GM12872 (cell line): ENCODE results near the gene ETS2.

Experiments used
- TF ChIP-seq, protein P1 (sequence below): IDR thresholded peaks from 3 replicates; pipeline ENCODE4 v1.5.1; 2011; ENCODE audit warnings: low read depth, mild to moderate bottlenecking, low read length, moderate library complexity; ENCODE audit not compliant: insufficient read depth

The ETS2 gene

DNA sequence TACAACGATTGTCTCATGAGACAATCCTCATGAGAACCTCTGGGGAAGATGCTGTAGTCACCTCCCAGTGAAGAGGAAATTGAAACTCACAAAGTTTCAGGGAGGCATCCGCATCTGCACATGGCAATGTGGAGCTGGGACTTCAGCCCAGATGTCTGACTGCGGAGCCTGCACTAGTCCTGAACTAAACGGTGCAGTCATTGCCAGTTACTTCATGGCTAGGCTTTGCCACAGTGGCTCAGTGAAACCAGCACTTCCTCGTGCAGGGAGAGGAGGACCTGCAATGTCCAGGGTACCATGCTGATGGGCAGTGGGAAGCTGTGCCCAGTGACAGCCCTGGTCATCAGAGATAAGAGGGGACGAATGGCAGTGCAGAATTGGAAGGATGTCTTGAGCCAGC is 40.7 kb upstream of the ETS2 start:
- TF ChIP-seq, protein P1, sequence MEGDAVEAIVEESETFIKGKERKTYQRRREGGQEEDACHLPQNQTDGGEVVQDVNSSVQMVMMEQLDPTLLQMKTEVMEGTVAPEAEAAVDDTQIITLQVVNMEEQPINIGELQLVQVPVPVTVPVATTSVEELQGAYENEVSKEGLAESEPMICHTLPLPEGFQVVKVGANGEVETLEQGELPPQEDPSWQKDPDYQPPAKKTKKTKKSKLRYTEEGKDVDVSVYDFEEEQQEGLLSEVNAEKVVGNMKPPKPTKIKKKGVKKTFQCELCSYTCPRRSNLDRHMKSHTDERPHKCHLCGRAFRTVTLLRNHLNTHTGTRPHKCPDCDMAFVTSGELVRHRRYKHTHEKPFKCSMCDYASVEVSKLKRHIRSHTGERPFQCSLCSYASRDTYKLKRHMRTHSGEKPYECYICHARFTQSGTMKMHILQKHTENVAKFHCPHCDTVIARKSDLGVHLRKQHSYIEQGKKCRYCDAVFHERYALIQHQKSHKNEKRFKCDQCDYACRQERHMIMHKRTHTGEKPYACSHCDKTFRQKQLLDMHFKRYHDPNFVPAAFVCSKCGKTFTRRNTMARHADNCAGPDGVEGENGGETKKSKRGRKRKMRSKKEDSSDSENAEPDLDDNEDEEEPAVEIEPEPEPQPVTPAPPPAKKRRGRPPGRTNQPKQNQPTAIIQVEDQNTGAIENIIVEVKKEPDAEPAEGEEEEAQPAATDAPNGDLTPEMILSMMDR = no peak

DNA sequence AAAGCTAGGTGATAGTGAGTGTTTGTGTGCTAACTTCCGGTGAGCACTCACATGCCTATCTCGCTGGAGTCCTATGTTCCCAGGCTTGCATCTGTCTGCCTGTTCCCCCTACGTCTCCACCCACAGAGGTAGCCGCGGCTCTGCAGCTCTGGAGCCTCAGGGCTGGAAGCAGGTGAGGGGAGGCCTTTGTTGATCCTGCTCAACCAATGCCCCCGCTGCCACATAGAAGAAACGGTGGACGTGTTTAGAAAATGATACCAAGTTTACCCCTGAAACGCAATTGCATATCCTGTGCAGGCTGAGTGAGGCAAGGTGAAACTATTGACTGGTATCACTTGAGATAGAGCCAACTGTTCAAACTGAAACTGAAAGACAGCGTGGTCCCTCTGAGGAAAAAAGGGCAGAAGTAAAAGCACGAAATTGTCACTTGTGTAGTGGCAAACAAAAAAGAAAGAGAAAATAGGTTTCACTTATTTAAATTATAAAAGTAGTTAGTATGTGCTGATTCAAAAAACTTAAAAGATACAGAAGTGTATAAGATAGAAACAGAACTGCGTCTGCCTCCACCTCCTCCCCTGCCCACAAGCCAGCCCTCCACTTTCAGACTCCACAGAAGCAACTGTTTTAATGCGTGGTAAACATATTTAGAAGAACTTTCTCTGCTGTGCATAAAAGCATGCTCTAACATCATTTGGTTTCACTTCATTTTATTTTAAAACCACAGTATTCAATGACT is 38.6 kb upstream of the ETS2 start:
- TF ChIP-seq, protein P1 = no peak

DNA sequence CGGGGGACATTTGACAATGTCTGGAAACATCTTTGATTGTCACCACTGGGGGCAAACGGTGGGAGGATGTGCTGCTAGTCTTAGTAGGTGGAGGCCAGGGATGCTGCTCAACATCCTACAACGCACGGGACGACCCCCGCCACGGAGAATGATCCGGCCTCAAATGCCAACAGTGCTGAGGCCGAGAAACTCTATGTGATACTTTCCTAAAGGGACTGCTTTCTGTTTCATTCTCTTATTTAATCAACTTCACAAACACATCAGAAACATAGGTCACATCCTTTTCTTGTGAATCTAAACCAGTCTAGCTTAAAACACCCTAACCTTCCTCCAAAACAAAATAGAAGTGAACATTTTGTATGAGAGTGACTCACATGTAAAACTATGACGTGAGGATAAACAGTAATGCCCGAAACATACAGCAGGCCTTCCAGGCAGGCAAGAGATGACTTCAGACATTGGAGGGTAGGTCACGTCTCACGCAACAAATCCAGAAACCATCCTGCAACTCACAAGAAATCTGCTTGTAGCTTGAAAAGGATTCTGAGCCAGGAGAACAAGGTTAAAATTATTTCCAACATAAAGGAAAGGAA is 37.2 kb upstream of the ETS2 start:
- TF ChIP-seq, protein P1 = no peak

DNA sequence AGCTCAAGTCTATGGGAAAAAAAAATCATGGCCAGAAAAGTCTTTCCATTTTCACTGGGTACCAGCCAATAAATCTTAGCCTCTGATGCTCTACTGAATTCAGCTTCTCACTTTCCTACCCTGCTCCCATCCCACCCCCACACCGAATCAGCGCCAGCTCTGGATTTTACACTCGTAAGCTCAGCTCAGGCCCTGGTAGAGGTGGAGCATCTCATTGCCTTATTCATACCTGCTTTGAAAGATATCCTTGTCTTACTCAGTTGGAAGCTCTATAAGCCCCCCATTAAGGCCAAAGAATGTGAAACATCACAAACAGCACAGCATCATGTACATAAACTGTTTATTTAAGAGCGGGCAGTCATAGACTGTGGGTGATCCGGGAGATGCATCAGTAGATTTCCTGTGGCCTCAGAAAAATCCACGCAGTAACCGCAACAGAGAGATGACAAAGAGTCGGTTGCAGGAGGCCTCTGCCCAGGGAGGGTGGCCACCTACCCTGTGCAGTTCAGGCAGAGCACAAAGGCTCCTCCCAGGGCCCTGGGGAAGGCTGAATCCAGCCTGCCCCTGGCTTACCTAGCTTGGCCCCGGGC is 36.4 kb upstream of the ETS2 start:
- TF ChIP-seq, protein P1 = no peak

DNA sequence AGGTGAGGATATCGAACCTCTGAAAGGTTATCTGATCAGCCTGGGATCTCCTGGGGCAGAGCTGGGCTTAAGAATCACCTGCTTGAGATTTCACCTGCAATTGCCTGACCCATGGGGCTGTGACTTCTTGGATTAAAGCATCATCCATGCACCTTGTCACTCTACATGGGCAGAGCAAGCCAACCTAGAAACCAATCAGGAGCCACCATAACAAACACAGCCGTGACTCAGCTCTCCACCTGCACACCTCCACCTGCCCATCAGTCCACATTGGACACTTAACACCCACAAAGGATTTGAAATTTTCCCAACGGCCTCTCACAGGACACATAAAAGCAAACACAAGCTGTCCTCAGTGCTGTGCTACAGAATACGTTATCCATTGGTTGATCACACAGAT is 35.1 kb upstream of the ETS2 start:
- TF ChIP-seq, protein P1 = no peak

DNA sequence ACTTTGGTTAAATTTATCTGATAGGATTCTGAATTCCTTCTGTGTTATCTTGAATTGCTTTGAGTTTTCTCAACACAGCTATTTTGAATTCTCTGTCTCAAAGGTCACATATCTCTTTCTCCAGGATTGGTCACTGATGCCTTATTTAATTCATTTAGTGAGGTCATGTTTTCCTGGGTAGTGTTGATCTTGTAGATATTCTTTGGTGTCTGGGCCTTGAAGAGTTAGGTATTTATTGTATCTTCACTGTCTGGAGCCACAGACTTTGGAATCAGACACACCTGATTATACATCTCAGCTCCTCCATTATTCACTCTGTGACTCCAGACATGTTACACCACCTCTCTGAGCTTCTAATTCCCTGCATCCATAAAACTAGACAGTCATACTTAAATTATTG is 34.2 kb upstream of the ETS2 start:
- TF ChIP-seq, protein P1 = no peak

DNA sequence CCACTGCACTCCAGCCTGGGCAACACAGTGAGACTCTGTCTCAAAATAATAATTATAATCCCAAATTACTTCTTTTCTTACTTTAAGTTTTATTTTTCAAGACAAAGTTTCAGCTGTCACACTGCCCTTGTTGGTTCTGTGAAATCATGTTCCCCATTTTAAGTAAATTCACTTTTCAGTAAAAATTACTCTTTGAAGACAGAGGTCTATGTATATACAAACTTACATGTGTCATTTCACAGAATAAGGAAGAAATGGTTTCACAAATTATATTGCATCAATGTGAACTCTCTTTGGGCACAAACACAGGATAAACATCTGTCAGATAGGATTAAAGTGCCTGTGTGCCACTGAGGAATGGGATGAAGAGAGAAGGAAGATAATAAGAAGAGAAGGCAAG is 33.1 kb upstream of the ETS2 start:
- TF ChIP-seq, protein P1 = no peak
